GM19025 (cell line): ENCODE results near the gene NPHP4.

Experiments
- ATAC-seq: cut with Tn5 transposase; IDR thresholded peaks from one replicate; pipeline ENCODE4 v1.9.1; 2021; ENCODE audit warnings: mild to moderate bottlenecking, low read depth, moderate library complexity; ENCODE audit not compliant: unreplicated experiment

Gene NPHP4

DNA sequence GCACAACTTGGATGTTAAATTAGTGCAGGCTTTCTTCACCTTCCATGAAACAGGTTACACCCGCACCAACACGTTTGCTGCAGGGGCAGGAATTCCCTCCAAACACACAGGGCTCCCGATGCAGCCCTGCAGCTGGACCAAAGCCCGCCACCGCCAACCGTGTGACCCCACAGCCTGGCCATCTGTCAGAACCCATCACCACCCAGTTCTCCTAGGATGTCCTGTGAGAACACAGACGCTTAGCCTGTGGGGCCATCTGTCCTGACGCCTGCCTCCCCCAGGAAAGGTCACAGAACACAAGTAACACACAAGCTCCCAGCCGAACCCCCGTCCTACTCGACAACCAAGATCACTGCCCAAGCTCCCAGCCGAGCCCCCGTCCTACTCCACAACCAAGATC, 108.1 kb downstream of the NPHP4 start:
- ATAC-seq, result no peak

DNA sequence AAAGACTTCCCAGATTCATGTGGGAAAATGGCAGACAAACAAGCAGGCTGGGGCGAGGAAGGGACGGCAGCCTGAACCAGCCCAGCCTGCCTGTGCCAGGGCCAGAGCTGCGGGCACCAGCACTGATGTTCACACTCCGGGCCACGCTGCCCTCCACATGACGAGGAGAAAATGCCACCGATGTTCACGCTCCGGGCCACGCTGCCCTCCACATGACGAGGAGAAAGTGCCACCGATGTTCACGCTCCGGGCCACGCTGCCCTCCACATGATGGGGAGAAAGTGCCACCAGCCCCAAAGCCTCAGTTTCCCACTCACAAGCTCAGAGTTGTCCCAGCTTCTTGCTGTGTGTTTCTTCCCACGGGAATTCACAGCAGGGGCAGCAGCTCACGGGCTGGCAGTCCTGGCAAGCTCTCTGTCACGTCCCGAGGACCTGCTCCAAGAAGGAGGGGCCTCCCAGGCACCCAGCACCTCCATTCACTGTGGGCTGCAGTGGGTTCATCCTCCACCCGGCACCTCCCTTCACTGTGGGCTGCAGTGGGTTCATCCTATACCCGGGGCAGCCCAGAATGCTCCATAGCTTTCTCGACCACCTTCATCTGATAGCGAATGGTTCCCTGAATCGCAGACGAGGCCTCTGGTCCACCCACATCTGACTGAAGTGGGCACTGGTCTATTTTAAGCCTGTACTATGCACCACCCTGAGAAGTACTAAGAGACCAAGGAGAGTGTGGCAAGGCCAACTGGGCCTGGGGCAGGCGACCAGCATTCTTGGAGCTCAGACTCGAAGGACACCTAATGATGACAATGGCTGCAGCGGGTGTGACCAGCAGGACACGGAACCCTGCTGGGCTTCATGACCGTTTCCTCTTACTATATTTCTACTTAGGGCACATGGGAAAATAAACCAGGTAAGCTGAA, 108.8 kb downstream of the NPHP4 start:
- ATAC-seq, result no peak

DNA sequence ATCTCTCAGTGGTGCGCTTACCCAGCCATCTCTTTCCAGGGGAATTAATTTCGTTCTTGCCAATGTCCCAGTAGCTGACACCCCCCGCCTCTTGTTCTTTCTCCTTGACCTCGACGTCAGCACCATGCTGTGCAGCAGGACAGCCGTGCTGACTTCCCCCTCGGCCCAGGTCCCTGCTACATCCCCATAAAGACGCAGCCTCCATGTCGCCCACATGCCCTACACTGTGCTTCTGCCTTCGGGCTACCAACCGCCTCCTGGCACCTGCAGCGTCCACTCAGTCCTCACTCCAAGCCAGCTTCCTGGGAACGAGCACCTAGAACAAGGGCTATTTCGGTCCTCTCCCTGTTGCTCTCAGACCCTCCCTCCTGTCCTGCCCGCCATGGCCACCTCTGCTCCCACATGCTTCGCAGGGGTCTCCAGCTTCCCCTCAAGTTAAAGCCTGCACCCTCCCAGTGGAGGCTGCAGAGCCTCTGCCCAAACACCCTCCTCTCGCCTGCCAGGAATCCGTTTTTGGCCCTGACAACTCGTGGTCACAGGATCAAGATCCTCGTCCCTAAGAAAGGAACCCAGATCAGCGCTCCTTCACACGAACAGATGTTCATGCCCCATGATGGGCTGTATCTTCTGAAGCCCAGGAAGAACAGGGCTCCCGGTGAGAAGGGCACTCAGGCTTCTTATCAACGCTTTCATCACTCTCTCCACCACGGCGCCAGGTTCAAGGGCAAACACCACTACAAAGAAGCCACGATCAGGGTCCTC, 109.7 kb downstream of the NPHP4 start:
- no peak for ATAC-seq

DNA sequence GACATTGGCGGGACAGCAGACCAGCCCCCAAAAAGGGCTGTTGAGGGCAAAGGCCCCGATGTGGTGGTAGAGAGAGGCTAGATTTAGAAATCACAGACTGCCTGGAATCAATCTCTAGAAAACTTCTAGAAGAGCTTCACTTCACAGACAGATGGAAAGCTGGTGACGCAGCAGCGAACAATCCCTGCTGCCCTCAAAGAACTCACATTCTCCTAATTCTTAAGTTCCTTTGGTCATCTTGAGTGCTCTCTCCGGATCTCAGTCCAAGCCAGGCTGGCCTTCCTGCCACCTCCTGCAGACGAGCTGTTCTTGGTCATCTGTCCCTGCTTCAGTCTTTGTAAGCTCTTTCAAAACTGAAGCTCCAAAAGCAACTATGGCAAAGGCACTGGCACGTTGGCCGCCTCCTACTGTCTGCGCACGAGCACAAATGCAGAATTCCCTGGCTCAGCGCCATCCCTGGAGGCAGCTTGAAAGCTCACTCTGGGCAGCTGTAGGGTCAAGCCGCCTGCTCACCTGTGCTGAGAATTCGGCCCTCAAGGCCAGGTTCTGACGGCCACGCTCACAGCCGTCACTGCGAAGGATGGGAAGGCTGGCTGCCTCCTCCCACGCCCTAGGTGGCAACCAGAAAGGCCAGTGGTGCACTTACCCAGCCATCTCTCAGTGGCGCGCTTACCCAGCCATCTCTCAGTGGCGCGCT, 110.6 kb downstream of the NPHP4 start:
- ATAC-seq, result no peak

DNA sequence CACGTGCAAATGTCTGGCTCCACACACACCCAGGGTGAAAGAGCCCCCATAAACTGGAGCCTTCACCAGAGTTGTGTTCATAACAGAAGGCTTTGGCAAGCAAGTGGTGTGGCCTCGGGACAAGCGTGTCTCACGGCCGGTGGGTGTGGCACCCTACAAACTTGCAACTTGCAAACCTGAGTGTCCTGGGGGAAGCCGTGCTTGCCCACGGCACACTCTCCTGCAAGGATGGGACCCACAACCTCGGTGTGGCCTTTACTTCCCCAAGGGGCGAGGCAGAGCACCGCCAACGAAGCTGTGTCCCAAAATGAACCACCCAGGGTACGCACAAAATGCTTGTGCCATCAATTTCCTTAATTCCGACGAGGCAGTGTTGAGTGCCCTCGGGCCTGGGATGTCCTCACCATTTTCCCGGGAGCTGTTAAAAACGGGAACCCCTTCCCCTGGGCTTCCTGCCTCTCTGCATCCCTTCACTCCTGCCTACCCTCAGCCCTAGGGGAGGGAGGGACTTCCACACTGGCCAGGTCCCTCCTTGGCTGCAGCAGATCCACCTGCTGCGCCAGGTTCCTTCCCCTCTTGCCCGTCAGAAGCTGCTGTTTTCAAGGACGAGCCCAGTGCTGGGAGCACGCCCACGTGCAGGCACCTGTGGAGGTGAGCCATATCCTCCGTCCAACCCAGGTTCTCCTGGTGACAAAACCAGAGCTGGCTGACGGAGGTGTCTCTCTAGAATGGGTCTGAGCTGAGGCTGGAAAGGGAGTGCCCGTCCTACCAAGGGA, 111.4 kb downstream of the NPHP4 start:
- ATAC-seq, result no peak

DNA sequence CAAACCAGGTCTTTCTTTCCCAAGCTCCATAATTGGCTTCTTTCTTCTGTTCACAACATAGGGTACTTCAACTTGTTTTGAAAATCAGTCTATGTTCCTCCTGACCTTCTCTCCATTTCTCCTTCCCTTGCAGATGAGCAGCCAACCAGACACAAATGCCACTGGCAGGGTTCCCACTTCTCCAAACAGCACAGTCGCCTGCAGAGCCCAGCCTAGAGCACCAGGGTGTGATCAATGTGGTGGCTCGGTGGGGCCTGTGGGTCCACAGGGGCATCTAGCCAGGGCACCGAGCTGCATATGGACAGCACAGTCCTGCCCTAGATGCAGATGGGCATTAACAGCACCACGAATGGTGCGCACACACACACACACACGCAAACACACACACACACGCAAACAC, 112.8 kb downstream of the NPHP4 start:
- ATAC-seq, result no peak

DNA sequence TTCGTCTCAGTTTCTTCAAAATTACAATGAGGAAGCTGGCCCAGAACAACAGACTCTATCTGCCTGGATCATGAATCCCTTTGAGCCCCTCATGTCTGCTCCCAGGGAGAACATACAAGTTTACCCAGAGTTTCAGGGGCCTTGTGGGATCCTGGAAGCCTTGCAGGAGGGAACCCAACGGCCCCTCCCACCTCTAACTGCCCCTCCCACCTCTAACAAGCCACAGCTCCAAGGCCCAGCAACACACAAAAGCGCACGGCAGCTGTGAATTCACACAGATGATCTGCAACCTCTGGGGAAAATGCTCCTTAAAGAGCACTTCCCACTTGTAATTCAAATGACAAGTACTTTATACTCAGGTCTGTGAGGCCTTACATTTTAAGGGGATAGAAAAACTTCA, 113.3 kb downstream of the NPHP4 start:
- no peak for ATAC-seq

DNA sequence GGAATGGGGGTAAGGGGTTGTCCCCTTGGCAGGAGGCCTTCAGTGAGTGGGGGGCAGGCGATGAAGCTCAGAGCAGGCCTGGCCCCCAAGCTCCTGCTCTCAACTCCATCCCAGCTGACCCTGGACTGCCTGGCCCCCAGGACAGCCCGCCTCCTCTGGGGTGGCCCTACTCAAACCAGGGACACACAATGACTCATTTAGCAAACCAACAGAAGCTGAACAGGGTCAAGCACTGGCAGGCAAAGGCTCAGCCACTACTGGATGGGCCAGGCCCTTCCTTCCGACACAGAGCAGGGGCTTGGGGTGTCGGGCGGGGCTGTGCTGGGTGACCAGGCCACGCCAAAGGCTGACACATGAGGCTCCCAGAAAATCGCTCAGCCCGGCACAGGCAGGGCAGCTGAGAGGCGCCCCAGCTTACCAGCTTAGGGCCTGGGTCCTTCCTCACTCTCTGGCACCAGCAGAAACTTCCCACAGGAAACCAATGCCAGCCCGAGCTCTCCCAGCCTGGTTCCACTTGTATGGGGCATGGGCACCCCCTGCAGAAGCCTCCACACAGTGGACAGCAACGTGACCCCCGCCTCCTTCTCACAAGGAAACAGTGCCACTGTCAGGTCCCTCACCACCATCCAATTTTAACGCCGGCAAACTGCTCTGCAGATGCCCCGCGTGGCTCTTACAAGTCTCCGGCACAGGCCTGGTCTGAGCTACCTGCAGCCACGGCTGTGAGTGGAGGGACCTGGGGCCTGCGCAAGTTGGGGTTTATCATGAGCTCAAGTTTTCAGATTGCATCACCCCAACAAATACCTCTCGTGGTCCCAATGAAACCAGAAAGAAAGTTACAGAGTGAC, 114.3 kb downstream of the NPHP4 start:
- no peak for ATAC-seq

DNA sequence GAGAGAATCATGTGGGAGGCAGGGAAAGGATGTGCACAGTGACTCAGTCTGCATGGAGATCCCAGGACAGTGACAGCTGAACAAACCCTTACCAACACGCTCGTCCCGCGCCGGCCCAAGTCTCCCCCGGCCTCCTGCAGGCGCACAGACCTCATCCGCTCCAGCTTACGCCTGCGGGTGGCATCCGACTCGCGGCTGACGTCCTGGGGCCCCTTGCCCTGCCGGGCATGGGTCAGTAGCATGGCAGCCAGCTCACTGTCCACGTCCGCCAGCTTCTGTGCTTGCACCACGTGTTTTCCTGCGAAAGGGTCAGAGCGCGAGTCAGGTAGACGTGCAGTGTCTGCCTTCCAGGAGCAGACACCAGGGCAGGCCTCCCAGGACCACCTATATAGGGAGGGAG, 115.2 kb downstream of the NPHP4 start:
- no peak for ATAC-seq

DNA sequence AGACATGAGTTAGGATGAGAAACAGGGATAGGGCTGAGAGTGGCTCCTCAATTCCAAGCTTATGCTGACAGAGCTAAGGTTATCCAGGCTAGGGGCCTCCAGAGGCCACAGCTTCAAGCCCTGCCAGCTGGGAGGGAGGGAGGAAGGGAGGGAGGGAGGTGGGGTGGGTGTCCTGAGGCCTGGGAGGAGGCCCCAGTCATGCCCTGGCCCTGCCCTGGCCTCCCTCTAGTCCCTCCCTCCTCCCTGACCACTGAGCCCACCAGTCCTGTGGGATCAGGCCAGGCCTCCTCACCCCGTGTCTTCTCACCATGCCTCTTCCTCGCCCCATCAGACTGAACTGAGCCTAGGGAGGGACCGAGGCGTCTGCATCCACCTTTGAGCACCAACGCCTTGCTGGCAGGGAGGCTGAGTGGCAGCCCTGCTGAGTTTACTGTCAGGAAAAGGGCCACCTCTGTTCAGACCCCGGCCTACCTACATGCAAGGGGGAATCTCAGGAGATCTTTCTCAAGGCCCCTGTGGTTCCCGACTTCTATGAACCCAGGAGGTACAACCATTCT, 116.1 kb downstream of the NPHP4 start:
- no peak for ATAC-seq

DNA sequence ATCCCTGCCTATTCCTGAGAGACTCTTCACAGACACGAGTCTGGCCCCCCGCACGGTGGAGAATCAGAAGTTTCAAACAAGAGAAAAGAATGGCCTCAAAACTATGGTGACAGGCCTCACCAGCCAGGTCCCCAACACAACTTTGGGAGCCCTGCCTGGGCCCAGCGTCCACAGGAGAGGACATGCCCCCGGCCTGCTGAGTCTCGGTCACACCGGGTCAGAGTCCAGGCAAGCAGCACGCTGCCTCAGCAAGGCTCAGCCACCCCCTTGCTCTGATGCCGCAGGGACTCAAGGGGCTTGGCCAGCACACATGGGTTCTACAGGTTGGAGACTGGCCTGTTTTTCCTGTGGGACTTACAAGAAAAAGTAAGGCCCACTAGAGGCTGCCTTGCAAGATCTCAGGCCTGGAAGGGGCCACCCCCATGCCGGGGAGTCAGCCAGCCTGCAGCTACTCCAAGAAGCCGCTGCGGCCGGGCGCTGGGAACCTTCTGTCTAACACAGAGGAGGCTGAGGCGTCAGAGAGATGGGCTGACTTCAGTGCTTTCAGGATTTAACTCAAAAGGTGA, 116.8 kb downstream of the NPHP4 start:
- ATAC-seq, result no peak

DNA sequence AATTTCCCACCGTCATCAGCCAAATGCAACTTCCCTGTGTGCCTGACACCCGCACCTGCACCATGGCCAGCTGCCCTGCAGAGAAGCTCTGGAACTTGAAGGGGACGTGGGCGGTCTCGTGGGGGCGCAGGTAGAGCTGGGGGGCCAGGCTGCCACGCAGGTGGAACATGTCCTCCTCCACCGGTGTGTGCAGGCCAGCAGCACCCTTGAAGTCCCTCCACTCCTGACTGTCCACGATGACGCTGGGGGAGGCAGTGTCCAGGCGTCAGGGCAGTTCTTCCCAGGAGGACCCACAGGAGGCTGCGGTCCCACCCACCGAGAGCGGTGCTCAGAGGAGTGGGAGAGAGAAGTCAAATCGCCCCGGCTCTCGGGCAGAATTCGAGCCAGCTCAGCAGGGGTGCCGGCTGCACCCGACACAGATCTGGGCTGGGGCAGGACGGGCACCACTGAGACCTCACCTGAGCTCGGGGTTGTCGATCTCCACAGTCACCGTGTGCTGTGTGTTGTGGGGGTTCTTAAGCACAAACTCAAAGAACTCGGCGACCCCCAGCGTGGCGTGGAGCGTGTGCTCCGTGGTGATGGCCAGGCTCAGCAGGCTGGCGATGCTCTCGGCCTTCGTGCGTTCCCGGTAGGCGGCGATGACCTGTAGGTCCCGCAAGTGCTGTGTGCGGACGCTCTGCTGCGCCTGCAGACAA, 117.7 kb downstream of the NPHP4 start:
- no peak for ATAC-seq

DNA sequence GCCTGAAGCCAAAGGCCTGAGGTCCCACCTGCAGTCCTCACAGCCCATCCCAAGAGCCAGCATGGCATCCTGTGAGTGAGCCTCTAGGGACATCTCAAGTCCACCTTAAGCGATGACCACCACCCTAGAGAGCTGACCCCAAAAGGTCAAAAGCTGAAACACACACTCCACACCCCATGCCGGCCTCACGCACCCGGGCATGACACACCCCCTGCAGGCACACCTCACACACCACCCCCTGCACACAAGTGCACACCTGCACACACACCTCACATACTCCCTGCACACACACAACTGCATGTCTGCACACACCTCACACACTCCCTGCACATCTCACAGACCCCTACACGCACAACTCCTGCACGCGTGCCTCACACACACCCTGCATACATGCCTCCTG, 118.7 kb downstream of the NPHP4 start:
- no peak for ATAC-seq

DNA sequence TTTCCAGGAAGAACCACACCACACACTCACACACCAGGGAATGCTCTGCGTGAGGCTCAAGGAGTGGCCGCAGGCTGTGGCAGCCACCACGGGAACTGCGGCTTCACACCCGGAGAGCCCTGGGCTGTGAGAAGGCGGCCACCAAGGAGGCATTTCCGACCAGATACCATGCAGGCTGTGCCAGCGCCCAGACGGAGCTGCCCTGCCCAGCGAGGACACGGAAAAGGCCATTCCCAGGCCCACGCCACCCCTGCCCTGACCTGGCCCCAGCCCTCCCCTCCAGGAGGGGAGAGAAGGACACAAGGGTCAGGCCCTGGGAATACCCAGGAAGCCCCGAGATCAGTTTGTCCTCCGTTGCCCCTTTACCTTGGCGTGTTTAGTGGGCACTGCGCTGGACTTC, 119.3 kb downstream of the NPHP4 start:
- ATAC-seq, result no peak

DNA sequence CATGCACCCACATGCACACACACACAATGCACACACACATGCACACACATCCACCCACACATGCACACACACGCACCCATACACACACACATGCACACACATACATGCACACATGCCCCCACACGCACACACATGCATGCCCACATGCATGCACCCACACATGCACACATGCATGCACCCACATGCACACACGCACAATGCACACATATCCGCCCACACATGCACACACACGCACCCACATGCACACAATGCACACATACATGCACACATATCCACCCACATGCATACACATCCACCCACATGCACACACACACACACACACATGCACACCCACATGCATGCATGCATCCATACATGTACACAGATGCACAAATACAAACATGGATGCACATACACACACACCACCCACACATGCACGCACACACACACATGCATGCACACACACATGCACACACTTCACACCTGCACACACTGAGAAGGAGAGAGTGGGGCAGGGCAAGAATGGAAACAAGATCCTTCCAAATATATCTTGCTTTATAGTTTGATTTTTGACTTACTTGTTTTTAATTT, 123.2 kb downstream of the NPHP4 start:
- no peak for ATAC-seq

DNA sequence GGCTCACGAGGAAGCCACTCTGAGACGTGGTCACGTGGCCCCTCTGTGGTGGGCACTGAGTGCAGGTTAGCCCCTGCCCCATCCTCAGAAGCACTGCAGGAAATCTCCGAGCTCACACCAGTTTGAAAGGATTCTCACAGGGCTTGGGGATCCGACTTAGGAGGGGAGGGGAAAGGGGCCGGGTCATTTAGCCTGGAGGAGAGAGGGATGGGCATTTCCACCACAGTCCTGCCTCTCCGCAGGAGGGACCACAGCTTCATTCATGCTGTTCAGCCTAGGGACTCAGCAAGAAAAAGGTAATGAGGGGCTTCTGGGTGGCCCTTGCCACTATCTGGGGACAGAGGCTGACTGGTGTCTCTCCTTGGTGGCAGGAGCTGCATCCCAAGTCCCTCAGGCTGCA, 126.5 kb downstream of the NPHP4 start:
- ATAC-seq, result no peak

DNA sequence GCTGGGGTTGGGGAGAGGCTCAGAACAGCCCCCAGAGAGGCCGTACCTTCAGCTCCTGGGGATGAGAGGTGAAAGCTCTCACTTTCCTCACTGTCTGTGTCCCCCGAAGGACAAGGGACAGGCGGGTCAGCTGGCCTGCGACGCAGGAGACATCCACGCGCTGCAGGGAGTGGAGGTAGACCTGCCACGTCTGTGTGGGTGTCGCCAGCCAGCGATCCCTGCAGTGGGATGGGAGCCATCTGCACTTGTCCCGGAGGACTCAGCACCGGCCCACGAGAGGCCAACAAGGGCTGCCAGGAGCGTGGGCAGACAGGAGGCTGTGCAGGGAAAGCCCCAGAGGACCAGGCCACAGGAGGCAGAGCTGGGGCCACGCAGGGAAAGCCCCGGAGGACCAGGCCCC, 127.2 kb downstream of the NPHP4 start:
- no peak for ATAC-seq

DNA sequence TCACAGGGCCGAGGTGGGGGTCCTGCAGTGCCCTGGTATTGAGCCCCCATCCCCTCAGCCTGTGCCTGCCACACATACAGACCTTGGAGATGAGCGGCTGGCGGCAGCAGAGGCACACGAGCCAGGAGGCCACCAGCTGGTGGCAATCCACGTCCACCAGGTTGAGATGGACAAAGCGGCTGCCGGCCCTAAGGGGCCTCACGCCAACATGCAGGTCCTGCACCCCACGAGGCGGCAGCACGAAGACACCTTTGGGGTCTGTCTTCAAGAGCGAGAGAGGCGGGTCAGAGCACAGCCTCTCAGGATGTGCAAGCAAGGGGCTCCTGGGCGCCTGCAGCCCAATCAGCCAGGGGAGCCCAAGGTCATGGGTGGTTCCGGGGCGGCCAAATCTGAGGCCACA, 128.0 kb downstream of the NPHP4 start:
- no peak for ATAC-seq
